ENCODE results near the gene EYA2. TPM values are rescaled to one million over a fixed set of nuclear protein-coding genes. Genes with fewer than 3 reads are reported as not detected.
"Not testable (repeated sequence)": the region's sequence is repeated elsewhere in the genome, so short reads cannot be mapped to it uniquely, and the experiment has no call there.

The EYA2 gene
- total RNA-seq: 0.40 TPM
- long read RNA-seq: 0 reads

DNA sequence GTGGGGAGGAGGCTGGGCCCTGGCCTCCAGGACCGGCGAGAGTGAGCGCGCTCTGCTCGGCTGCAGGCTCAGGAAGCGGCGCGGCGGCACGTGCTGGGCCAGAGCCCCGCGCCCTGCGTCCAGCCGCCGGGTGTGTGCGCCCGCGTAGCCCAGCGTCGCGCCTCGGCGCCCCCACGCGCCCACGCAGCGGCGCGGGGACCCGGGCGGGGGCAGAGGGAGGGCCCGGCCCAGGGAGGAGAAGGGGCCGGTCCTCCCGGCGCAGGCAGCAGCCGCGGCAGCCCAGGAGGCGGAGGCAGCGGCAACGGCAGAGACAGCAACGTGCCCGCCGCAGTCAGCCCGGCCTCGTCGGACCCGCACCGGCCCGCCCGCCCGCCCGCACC is at the start of gene EYA2:
Gene EYA2 (plus strand): TSS at position 265 of the 380 bp plus-strand sequence. CDS start 95,168 bp downstream, outside the sequence.
- intact Hi-C loops (cut with DNase I): no loop called here
- no peak for DNase-seq (ENCODE audit: low spot score)

DNA sequence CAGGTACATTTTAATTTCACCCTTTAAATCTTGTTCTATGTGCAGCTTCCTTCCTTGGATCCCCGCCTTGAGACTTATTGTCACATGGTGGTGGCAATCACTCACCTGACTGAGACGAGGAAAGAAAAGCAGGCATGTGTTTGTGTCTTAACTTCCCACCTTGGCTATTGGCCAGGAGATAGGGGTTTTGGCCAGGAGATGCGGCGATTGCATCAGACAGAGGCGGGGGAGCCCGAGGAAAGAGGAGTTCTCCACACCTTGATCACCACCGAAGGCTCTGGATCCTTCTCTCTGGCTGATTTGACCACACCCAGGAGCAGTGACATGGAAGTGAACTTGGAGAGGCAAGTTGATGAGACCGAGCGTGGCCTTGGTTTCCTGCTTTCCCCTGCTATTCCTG is 49.7 kb upstream of the EYA2 start:
- DNase-seq (ENCODE audit: low spot score): no peak
- intact Hi-C loops (cut with DNase I): no loop called here

DNA sequence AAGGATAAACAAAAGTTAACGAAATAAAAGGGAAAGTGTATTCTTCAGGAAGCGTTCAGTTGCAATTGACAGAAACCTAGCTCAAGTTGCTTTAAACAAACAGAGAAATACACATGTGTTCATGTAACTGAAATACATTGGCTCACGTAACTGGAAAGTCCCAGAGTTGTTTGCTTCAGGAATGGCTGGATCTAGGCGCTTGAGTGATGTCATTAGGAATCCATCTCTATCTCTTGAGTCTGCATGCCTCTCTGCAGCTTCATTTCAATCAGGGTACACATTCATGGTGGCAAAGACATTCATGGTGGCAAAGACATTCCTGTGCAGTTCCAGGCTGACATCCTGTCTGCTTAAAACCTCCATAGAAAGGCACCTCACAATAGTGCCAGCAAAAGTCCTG is 45.4 kb upstream of the EYA2 start:
- intact Hi-C loops (cut with DNase I): no loop called here
- DNase-seq (ENCODE audit: low spot score): no peak

- intact Hi-C loops (cut with DNase I): no loop called here
- no peak for DNase-seq (ENCODE audit: low spot score)
Measured at GRCh38 chr20:46849751-46850150, 44.9 kb upstream of the EYA2 start.

DNA sequence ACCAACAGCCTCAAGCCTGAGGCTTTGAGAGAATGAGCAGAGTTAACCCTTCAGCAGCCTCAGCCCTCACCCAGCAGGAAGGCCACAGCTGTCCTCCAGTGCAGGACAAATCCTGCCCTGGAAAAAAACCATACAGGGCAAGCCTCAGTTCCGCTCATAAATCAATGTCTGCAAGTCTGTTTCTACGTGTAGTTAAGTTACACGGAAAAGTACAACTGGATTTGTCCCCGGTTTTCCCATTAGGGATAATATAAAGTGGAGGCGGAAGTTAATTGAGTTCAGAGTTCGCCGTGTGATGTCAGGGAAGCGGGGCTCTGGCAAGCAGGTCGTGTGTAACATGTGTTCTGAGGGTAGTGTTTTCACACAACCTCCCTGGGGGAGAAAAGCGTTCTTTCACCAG is 44.2 kb upstream of the EYA2 start:
- intact Hi-C loops (cut with DNase I): no loop called here
- no peak for DNase-seq (ENCODE audit: low spot score)

DNA sequence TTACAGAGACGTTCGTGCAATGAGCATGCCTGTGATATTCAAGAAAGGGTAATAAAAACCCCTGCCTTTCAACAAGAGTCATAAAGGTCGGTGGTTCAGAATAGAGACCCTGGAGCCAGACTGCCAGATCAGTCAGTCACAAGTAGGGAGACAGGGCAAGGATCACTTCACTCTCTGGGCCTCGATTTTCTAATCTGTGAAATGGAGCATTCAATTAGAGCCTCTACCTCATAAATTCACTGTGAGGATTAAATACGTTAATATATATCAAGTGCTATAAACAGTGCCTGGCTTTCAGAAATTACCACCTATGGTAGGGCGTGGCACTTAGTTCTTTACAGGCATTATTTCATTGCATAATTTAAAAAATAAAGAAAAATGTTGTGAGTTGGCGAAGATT is 43.7 kb upstream of the EYA2 start:
- DNase-seq (ENCODE audit: low spot score): no peak
- intact Hi-C loops (cut with DNase I): no loop called here

- intact Hi-C loops (cut with DNase I): no loop called here
- DNase-seq (ENCODE audit: low spot score): no peak
Measured at GRCh38 chr20:46851746-46852145, 42.9 kb upstream of the EYA2 start.

DNA sequence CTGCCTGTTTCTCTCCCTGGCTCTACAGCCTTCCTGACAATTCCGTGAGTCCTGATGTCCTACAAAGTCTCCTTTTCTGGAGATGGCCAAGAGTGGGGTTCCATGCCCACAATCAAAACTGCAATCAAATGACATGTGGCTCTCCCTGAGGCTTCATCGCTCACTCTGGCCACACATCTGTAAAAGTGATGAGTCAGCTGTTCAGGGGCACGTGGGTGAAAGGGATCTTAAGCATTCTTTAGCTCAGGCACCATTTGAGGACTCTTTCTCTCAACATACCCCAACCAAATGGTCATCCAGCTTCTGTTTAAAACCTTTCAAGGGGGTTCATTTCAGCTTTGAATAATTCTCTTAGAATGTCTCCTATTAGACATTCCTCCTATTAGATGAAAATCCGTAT is 42.3 kb upstream of the EYA2 start:
- intact Hi-C loops (cut with DNase I): no loop called here
- DNase-seq (ENCODE audit: low spot score): no peak

DNA sequence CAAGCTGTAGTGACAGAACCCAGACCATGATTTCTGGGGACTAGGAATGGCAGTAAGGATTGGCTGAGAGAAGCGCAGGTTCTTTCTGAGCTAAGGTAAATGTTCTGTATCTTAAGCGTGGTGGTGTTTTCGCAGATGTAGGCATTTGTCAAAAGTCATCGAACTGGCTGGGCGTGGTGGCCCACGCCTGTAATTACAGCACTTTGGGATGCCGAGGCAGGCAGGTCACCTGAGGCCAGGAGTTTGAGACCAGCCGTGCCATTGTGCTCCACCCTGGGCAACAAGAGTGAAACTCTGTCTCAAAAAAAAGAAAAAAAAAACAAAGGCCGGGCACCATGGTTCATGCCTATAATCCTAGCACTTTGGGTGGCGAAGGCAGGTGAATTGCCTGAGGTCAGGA is 40.7 kb upstream of the EYA2 start:
- intact Hi-C loops (cut with DNase I): no loop called here
- no peak for DNase-seq (ENCODE audit: low spot score)

- DNase-seq (ENCODE audit: low spot score): no peak
- intact Hi-C loops (cut with DNase I): no loop called here
Measured at GRCh38 chr20:46857061-46857831, 37.4 kb upstream of the EYA2 start.

- intact Hi-C loops (cut with DNase I): no loop called here
- DNase-seq (ENCODE audit: low spot score): no peak
Measured at GRCh38 chr20:46865824-46866223, 28.8 kb upstream of the EYA2 start.

- intact Hi-C loops (cut with DNase I): no loop called here
- DNase-seq (ENCODE audit: low spot score): no peak
Measured at GRCh38 chr20:46870041-46870440, 24.6 kb upstream of the EYA2 start.

- DNase-seq (ENCODE audit: low spot score): no peak
Measured at GRCh38 chr20:46872328-46873211, 22.1 kb upstream of the EYA2 start.

GRCh38 chr20:46875059-46875458 is 19.6 kb upstream of the EYA2 start:
- intact Hi-C loops (cut with DNase I): no loop called here
- DNase-seq (ENCODE audit: low spot score): no peak

More at GRCh38 chr20:46872328-46873211, 22.1 kb upstream of the EYA2 start:
- intact Hi-C loops (cut with DNase I): no loop called here

DNA sequence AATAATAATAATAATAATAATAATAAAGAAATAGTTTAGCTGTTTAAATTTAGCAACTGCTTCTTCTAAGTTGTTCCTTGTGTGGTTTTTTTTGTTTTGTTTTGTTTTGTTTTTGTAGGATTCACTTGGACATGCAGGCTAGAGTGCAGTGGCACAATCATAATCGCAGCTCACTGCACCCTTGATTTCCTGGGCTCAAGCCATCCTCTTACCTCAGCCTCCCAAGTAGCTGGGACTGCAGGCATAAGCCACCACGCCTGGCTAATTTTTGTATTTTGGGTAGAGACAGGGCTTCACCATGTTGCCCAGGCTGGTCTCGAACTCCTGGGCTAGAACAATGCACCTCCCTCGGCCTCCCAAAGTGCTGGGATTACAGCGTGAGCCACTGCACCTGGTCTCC is 15.3 kb upstream of the EYA2 start:
- no peak for DNase-seq (ENCODE audit: low spot score)
- intact Hi-C loops (cut with DNase I): no loop called here

- intact Hi-C loops (cut with DNase I); DNase-seq (ENCODE audit: low spot score): not testable (repeated sequence)
Measured at GRCh38 chr20:46879963-46880362, 14.7 kb upstream of the EYA2 start.

GRCh38 chr20:46883892-46884291 is 10.8 kb upstream of the EYA2 start:
- DNase-seq (ENCODE audit: low spot score): no peak
- intact Hi-C loops (cut with DNase I): no loop called here

DNA sequence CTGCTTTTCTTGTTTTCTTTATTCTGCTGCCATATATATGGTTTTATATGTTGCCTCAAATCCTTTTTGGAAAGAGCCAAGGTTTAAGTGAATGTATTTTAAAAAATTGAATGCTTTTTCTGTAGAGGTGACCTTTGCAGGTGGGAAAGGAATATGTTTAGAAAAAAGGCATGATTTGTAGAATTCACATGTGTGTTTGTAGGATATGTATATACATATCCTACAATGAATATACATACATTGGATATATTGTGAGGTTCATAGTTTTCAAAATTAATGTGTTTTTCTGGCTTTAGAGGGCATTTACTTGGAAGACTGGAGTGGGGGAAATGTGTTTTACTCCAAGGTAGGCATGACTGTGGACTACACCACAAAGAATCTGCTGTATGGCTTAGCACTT is 4.0 kb upstream of the EYA2 start:
- intact Hi-C loops (cut with DNase I): no loop called here

GRCh38 chr20:46893051-46893450 is 1.6 kb upstream of the EYA2 start:
- intact Hi-C loops (cut with DNase I): no loop called here
- DNase-seq (ENCODE audit: low spot score): no peak

More for the DNA sequence above, 4.0 kb upstream of the EYA2 start:
- DNase-seq (ENCODE audit: low spot score): no peak

DNA sequence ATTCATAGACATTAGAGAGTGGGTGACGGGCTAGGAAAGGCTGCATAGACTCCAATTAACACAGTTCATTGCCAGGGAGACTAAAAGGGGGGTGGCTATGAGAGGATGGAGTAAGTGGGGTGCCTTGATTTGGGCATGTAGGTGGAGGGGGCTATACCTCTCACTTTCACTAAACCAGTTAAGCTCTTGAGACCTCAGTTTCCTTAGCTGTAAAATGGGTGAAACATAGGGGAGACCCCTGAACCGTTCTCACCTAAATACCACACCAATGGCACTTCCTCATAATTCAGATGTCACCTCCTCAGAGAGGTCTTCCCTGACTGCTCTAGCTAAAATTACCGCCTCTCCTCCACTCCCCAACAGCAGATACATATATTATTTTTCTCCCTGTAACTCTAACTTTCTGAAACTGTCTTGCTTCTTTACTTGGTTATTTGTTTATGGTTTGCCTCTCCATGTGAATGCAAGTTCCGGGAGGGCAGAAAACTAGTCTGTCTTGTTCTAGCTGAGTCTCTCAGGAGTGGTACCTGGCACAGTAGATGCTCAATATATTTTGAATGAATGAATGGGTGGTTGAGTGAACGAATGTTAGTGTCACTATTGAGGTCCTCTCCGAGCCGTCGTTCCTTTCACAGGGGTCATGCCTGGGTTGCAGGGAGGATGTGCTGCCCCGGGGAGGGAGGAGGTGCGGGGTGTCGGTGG is 615 bp upstream of the EYA2 start:
- intact Hi-C loops (cut with DNase I): no loop called here
- no peak for DNase-seq (ENCODE audit: low spot score)

Measured in cardiac septum (tissue), 1 donor.